ENCODE measurements around the gene FILIP1. TPM values are rescaled to one million over a fixed set of nuclear protein-coding genes. Genes with fewer than 3 reads are reported as not detected.

Gene FILIP1
- total and polyA plus RNA-seq, 2 of the 4 experiments (the other 2 are of a cell fraction): under 0.01 to 0.03 TPM

GRCh38 chr6:75349262-75349984 lies 144.2 kb downstream of the FILIP1 start:
- WGBS, 2 experiments (ENCODE audit: extremely low coverage in 2 of 2, insufficient read length in 1 of 2): 9% methylated on average over 7 of the region's 24 CpGs; no CpG with 5 or more reads in 1 of the 2 experiments
- dilution Hi-C loops (cut with HindIII; ENCODE audit: low sequenced_read_pairs, unreplicated experiment) (no loop called here), intact Hi-C loops (cut with micrococcal nuclease) (no loop called here), in situ Hi-C loops (cut with MboI; ENCODE audit: low sequenced_read_pairs) (no loop called here)
- H3K23ac ChIP-seq (ENCODE audit: low read depth, low read length): no peak overlapping the region; the same call in 1 of the 2 replicates
- H2AK9ac ChIP-seq (replicated peaks; ENCODE audit: low read depth, low read length, poor library complexity): no peak overlapping the region
- TF ChIP-seq MAFK (IDR thresholded peaks at IDR 0.05; ENCODE audit: low read depth, low read length) (no peak), CEBPB (IDR thresholded peaks at IDR 0.05; ENCODE audit: low read depth, low read length) (no peak), RCOR1 (IDR thresholded peaks at IDR 0.05; ENCODE audit: insufficient replicate concordance, low read length) (no peak), RAD21 (IDR thresholded peaks at IDR 0.05; ENCODE audit: low read length) (no peak), POLR2A (IDR thresholded peaks at IDR 0.05; ENCODE audit: low read depth, low read length) (no peak), MXI1 (IDR thresholded peaks at IDR 0.05; ENCODE audit: borderline replicate concordance, low read depth, low read length) (no peak)
- H3K4me3 ChIP-seq (ENCODE audit: insufficient read depth, low read depth, low read length): peak overlapping the region; percentile 8; the same call in 1 of the 2 replicates
- no peak overlapping the region for H2BK20ac ChIP-seq (ENCODE audit: low read depth, low read length)
- ChIA-PET POLR2A (ENCODE audit: unreplicated experiment) (no interaction called here), CTCF (interaction anchor here (0.7 kb wide), 1 partner anchor 11 kb away, joined by 3 read pairs; no protein-coding TSS in a partner anchor)
- no peak overlapping the region for H2AK5ac ChIP-seq (ENCODE audit: low read depth, low read length)
- H3K14ac ChIP-seq (replicated peaks; ENCODE audit: low read depth, low read length): no peak overlapping the region
- H2AFZ ChIP-seq (replicated peaks; ENCODE audit: low read length, poor library complexity): peak overlapping the region; percentile 86
- no peak overlapping the region for H2BK15ac ChIP-seq (ENCODE audit: low read depth, low read length)
- H4K5ac ChIP-seq (ENCODE audit: low read depth, low read length): no peak overlapping the region
- no peaks in the 10 kb centered on the region for H3K9me1 ChIP-seq (ENCODE audit: insufficient read depth, low read length)
- ATAC-seq (ENCODE audit: low read depth) (peak; percentile 59), DNase-seq (peak; percentile 13)
- no peak overlapping the region for H2BK120ac ChIP-seq (ENCODE audit: low read depth, low read length)
- H3K27ac ChIP-seq (ENCODE audit: insufficient read depth, low read length): no peak overlapping the region
- BruUV-seq (replicated peaks): no TSS peak
- no peak overlapping the region for H3K56ac ChIP-seq (ENCODE audit: extremely low read depth, insufficient read depth, low read length)
- no peaks in the 10 kb centered on the region for H3K9me3 ChIP-seq (ENCODE audit: control insufficient read depth, insufficient read depth, low read length)
- H2BK5ac ChIP-seq (ENCODE audit: low read depth, low read length, poor library complexity, severe bottlenecking): no peak overlapping the region
- no peaks in the 10 kb centered on the region; the same call in 1 of the 2 replicates for H3K4me1 ChIP-seq (ENCODE audit: control insufficient read depth, insufficient read depth, low read length)
- H4K8ac ChIP-seq (ENCODE audit: low read depth in 2 of 2, low read length in 2 of 2): no peak overlapping the region
- H3K9ac ChIP-seq (ENCODE audit: low read depth, low read length): no peak overlapping the region
- H3K36me3 ChIP-seq (ENCODE audit: control insufficient read depth, insufficient read depth, low read length): no peaks in the 10 kb centered on the region
- H4K91ac ChIP-seq (ENCODE audit: insufficient read depth, low read depth, low read length): no peak overlapping the region
- H3K79me1 ChIP-seq (ENCODE audit: low read depth in 1 of 2, low read length in 2 of 2): no peaks in the 10 kb centered on the region
- no peak overlapping the region for H3K18ac ChIP-seq (ENCODE audit: low read depth, low read length)
- H3K27me3 ChIP-seq (ENCODE audit: control insufficient read depth, insufficient read depth, low read length): peaks cover 8% of the 10 kb centered on the region
- H4K20me1 ChIP-seq (ENCODE audit: insufficient read depth, low read length): no peaks in the 10 kb centered on the region
- peak overlapping the region; percentile 78 for H3K4me2 ChIP-seq (ENCODE audit: low read depth, low read length)
- H3K4ac ChIP-seq (ENCODE audit: low read depth, low read length): no peak overlapping the region

Data from IMR-90 (cell line).